Mononuclear cell (primary cell): ENCODE measurements around the gene NUDT1. TPM values are rescaled to one million over a fixed set of nuclear protein-coding genes. Genes with fewer than 3 reads are reported as not detected.
A peak's percentile ranks its signal among the peaks of the same experiment; 100 is the strongest.

Source experiments
- H3K27me3 ChIP-seq: 2 replicates; pipeline ENCODE4 v1.6.0; 2011; ENCODE audit warnings: low read length, control low read depth; ENCODE audit not compliant: insufficient read depth
- H3K4me1 ChIP-seq: 2 replicates; pipeline ENCODE4 v1.5.1; 2011; ENCODE audit warnings: mild to moderate bottlenecking, low read length, control low read depth; ENCODE audit not compliant: insufficient read depth
- H3K4me3 ChIP-seq: 2 replicates; pipeline ENCODE4 v1.5.1; 2011; ENCODE audit warnings: mild to moderate bottlenecking, low read length, moderate library complexity
- H3K9me3 ChIP-seq: 2 replicates; pipeline ENCODE4 v1.5.1; 2011; ENCODE audit warnings: low read depth, mild to moderate bottlenecking, control low read depth, low read length
- total RNA-seq: library from RNA; depleted of rRNA; stranded (reverse); fragments of >200 nt; gene quantifications from one replicate; pipeline ENCODE4 v1.2.3, GENCODE V29; 2012

Gene NUDT1
- 10.5 TPM for total RNA-seq

DNA sequence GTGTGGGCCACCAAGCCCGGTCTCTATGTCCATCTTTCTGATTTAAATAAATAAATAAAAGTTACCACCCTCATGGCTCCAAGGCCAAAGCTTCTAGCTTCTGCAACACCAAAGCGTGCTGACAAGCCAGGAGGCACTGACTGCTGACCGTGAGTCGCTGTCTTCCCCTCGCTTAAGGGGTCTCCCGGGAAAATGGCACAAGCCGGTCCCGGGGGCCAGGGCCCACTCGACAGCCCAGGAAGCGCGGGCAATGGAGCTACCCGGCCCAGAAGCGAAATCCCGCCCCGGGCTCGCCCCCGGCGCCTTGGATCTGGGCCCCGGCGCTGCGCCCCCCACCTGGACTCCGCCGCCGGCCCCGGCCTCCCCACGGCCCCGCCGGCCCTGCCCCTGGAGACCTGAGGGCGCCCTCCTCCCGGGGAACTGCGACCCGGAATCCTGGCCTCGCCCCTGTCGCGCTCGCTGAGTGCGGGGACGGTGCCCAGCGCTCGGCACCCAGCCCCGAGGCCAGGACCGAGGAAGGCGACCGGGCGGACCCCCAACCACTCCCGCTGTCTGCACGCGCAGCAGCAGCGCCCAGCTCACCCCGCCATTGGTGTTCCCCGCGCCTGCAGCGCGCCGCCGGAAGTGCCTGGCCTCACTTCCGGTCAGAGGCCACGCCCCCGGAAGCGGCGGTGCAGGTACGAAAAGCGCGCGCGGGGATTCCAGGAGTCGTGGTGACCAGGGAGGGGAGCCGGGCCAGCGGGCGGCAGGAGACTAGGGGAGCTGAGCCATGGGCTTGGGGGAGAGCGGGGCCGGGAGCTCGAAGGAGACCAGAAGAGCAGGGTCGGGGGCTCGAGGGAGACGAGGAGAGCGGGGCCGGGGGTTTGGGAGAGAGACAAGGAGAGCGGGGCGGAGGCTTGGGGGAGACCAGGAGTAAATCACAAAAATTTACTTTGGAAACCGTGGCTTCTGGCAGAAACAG, at the start of gene NUDT1, which contains the start of gene MRM2:
Gene NUDT1, plus strand, starts transcription at position 647 of the 961 bp plus-strand sequence. CDS start 2,349 bp downstream, outside the sequence.
Gene MRM2, minus strand, starts transcription at position 626 of the 961 bp plus-strand sequence. Its CDS starts 36 bp downstream, at position 590.
- H3K27me3 ChIP-seq = no peaks in the 10 kb centered on the region
- H3K4me3 ChIP-seq = peak within 1 kb of the TSS; percentile 82
- peaks cover 75% of the 10 kb centered on the region for H3K4me1 ChIP-seq

DNA sequence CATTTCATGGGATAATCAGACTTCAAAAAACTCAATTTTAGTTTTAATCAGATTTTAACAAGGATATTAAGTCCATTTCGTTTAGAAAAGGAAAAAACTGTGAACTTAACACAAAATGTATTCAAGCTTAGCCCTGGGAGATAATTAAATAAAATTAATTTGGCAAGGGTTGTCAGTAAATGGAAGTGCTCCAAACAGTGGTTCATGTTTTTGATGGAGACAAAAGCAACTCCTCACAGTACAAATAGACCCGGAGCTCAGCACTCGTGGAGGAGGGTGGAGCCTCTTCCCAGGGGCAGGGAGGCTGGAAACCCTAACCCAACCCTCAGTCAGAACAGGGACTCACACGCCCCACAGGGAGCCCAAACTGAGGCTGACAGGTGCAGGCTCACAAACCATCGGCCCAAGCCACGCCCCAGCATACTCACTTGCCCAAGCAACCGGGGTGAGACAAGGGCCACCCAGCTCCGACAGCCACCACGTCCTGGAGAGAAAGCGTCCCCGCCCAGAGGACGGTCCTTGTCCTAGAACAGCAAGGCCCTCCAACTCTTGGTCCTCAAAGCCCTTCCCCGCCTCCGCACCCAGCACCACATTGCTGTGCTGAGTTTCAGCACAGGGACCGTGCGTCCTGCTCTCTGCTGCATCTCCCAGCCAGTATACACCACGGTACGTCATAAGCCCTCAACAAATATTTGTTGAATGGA, 49.0 kb upstream of the NUDT1 start:
- H3K4me3 ChIP-seq = no peak overlapping the region
- H3K27me3 ChIP-seq = no peaks in the 10 kb centered on the region
- no peaks in the 10 kb centered on the region for H3K9me3 ChIP-seq
- no peaks in the 10 kb centered on the region for H3K4me1 ChIP-seq

More for the DNA sequence above, at the start of gene NUDT1, which contains the start of gene MRM2:
- H3K9me3 ChIP-seq = no peaks in the 10 kb centered on the region

DNA sequence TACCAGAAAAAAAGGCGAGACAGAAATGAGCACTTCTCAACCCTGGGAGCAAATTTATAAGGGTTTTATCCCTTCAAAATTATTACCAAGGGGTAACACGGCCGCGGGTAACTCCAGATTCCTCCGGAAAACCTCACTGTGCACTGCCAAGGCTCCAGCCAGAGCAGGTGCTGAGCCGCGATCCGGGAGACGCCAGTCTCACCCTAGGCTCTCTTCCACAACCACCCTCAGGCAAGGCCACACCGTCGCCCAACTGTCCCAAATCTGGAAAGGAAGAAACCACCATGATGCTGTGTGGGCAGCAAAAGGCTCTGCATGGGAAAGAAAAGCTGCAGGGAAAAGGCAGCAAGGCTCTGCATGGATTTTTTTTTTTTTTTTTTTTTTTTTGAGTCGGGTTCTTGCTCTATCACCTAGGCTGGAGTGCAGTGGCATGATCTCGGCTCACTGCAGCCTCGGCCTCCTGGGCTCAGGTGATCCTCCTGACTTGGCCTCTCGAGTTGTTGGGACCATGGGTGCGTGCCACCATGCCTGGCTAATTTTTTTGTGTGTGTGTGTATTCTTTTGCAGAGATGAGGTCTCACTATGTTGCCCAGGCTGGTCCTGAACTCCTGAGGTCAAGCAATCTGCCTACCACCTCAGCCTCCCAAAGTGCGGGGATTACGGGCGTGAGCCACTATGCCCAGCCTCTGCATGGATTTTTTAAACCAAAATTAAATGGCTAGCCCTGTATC, 48.3 kb upstream of the NUDT1 start:
- Histone ChIP-seq H3K27me3 (no peaks in the 10 kb centered on the region), H3K9me3 (no peaks in the 10 kb centered on the region), H3K4me1 (no peaks in the 10 kb centered on the region), H3K4me3 (no peak overlapping the region)

DNA sequence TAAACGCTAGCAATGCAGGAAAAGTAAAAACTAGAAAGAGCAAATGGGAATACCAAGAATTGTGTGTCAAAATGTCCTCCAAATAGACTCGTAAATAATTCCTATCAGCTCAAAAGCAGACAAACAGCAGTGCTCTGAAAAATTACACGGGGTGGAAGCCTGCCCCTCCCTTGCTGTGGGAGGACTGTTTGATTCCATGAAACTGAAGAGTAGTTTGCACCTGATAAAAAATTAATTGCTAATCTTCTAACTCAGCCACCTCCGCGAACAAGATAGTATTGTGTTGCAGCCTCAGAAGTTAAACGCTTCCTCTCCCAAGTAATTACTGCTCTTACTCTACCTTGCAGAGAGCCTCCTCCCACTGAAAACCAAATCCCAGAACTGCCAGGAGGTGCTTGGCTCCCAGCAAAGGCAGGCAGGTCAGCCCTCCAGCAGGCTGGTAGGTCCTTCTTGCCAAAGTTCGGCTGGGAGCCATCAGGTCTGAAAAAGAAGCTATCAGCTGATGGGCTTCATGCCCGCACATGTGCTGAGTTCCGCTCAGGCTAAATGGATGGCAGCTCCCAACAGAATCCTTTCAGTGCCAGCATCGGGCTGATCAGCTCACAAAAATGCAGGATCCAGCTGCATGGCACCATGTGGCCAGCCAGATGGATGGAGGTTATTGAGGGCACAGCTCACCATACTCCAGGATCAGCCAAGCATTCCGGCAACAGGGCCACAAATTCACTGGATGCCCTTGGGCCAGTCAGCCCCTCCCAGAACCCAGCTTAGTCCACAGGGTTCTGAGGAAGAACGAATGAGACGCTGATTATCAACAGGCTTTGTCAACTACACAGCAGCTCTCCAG, 46.4 kb upstream of the NUDT1 start:
- H3K4me3 ChIP-seq = no peak overlapping the region
- no peaks in the 10 kb centered on the region for H3K4me1 ChIP-seq
- H3K9me3 ChIP-seq = no peaks in the 10 kb centered on the region
- no peaks in the 10 kb centered on the region for H3K27me3 ChIP-seq

DNA sequence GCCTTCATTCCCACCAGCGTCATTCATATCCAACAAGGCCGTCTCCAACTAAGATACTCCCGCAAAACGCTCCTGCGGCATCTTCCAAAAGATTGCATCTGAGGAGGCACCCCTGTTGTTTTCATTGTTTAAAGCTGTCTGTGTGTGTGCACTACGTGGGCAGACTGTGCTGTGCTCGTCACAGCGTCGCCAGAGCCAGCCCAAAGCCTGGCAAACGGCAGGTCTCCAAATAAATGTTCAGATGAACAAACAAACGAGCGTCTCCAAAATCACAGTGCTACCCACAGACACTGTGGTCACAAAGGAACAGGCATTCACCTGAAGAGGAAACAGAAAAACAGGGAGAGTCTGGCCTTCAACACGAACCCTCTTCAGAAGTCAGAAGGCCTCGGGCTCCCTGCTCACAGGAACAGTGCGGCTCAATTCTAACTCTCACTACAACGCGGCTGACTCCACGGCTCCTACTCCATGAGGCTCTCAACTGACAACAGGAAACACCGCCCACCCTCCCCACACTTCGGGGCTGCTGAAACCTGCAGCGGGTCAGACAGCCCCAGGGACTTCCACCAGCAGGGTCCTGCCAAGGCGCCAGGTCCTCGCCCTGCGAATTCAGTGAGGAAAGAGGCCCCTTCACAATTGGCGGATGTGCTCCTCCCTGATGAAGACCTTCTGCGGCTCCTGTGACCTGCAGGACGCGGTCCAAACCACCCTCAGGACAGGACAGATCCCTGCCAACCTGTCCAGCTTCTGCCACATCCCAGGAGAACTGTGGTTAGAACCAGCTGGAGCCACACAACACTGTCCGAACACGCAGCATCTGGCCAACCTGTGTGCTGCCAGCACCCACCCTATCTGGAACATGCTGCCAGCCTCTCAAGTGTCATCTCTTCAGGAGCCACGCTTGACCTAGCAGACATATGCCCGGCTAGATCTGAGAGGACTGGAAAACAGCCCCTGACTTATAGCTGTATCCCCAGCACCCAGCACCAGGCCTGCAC, 45.3 kb upstream of the NUDT1 start:
- Histone ChIP-seq H3K4me1 (no peaks in the 10 kb centered on the region), H3K4me3 (no peak overlapping the region), H3K9me3 (no peaks in the 10 kb centered on the region), H3K27me3 (no peaks in the 10 kb centered on the region)

DNA sequence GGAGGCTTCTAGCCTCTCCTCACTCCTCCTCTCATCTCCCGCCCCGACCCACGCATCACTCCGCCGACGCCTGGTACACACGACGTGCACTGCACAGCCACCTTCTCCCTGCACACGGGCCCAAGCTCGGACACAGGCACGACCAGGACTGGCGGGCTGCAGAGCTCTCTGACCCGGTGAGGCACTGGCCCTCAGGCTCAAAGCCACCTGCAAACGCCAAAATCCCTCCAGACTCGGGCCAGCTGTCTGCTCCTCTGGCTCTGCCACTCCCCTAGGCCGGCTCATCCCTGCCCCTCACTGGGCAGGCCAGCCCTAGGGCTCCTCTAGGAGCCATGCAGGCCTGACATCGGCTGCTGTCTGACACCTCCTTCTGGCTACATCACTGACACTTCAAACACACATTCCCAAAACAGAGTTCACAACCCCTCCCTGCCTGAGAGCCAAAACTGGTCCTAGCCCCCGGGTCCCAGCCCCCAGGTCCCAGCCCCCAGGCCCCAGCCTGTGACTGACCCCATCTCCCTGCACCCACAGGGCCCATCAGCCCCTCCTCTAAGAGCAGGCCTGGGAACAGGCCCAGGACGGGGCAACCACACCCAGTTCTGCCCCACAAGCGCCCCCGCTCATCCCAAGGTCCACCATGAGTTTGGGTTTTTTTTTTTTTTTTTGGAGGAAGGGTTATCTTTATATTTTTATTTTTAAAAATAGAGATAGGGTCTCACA, 44.4 kb upstream of the NUDT1 start:
- H3K4me3 ChIP-seq = no peak overlapping the region
- H3K27me3 ChIP-seq = no peaks in the 10 kb centered on the region
- H3K9me3 ChIP-seq = no peaks in the 10 kb centered on the region
- no peaks in the 10 kb centered on the region for H3K4me1 ChIP-seq

DNA sequence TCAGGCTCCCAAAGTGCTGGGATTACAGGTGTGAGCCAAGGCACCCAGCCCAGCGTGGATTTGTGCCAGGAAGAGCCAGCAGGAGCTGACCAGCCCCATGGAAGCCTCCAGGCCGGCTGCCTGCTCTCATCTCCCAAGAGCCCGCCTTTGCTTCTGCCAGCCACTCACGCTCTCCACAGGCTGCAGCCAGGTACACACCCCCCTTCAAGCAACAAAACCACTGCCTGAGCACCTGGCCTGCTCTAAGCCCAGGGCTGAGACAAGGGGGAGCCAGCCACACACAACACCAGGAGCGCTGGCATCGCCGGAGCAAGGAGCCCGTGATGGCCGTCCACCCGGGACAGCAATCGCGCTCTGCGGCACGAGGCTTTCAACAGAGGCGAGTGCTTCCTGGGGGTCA, 43.8 kb upstream of the NUDT1 start:
- no peaks in the 10 kb centered on the region for H3K27me3 ChIP-seq
- H3K9me3 ChIP-seq = no peaks in the 10 kb centered on the region
- no peak overlapping the region for H3K4me3 ChIP-seq
- no peaks in the 10 kb centered on the region for H3K4me1 ChIP-seq

DNA sequence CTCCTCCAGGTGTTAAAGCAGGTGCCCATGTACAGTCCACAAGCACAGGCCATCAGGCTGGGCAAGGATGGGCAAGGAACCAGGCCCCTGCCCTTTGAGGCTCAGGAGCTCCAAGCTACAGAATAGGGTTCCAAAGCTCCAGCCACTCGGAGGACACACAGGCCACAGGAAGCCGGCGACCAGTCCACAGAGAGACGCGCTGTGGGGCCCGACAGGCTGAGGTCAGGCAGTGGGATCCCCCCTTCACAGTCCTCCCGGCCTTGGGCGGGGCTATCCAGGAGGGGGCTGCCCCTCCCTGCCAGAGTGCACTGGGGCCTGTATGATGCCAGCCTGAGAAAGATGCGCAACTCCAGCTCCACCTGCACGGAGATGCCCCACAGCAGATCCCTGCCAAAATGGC, 43.3 kb upstream of the NUDT1 start:
- Histone ChIP-seq H3K9me3 (no peaks in the 10 kb centered on the region), H3K27me3 (no peaks in the 10 kb centered on the region), H3K4me3 (no peak overlapping the region), H3K4me1 (no peaks in the 10 kb centered on the region)

DNA sequence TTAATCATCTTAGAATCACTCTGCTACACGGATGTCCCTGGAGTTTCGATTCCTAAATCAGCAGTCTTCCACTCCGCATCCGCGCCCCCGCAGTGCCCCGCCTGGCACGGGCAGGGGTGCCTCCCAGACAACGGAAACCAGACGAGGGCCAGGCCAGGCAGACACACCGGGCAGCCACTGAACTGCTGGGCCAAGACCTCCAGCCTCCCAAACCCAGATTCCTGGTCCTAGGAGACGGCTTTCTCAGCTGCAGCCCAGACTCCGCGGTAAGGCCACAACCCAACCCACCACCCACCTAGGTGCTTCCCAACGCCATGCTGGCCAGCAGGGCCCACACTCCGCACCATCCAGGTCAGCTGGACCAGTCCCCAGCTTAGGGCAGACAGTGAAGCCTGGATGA, 42.5 kb upstream of the NUDT1 start:
- H3K9me3 ChIP-seq = no peaks in the 10 kb centered on the region

DNA sequence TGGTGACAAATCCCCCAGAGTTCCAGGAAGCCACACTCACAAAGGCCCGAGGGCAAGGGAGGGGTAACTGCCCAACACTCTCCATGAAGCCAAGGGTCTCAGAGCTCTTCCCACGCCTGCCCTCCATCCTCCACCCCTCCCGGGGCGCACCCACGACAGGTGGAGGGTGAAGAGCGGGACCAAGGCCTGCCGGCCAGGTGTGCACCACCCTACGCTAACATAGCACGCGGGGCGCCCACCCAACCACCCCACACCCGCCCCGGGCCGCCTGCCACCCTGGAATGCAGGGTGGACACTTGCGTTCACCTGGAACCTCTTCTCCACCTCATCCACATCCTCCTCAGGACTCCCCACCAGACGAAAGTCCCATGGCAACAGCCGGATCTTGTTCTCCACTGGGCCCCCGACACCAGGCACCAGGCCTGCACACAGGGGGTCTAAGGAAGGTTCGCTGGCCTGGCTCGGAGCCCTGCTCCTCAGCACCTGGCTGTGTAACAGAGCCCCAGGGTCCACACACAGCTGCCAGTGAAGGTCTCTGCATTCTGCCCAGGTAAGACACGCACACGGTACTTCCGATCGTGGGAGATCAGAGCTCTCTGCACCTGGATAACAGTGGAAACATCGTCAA, 42.0 kb upstream of the NUDT1 start:
- H3K4me1 ChIP-seq = no peaks in the 10 kb centered on the region
- H3K27me3 ChIP-seq = no peaks in the 10 kb centered on the region
- no peaks in the 10 kb centered on the region for H3K9me3 ChIP-seq
- no peak overlapping the region for H3K4me3 ChIP-seq

More for the DNA sequence above, 42.5 kb upstream of the NUDT1 start:
- Histone ChIP-seq H3K4me3 (no peak overlapping the region), H3K4me1 (no peaks in the 10 kb centered on the region), H3K27me3 (no peaks in the 10 kb centered on the region)

DNA sequence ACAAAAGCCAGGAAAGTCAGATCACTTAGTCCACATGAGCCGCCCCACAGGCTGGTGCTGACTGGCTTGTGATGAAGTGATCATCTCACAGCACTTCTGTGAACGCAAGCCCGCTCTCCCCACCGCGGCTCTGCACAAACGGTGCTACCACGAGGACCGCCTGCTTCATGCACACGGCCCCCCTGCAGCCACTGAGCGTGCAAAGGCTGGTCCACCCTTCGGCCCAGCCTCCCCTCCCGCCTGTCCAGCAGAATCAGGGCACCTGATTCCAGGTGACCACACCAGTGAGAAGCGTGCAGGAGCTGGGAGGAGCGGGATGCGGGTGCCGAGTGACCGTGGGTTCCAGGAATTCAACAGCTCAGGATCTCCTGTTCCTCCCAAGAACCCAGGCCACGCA, 41.4 kb upstream of the NUDT1 start:
- Histone ChIP-seq H3K4me3 (no peak overlapping the region), H3K4me1 (no peaks in the 10 kb centered on the region), H3K27me3 (no peaks in the 10 kb centered on the region), H3K9me3 (no peaks in the 10 kb centered on the region)

DNA sequence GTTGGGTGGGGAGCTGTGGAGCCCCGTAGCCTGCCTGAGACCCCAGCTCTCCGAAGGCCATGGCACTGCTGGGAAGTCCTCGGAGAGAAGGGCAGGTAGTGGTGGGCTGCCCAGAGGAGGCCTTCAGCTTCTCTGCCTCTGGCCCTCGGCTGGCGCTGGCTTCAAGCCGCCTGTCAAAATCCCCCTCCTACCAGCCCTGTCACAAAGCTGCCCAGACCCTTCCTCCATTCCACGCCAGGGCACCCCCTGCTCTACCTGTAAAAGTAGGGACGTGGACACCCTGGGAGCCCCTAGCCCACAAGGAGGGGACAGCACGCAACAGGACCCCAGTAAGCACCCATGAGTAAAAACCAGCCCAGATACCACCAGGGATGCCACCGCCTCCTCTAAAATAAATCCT, 40.9 kb upstream of the NUDT1 start:
- no peak overlapping the region for H3K4me3 ChIP-seq
- H3K27me3 ChIP-seq = no peaks in the 10 kb centered on the region
- no peaks in the 10 kb centered on the region for H3K4me1 ChIP-seq
- H3K9me3 ChIP-seq = no peaks in the 10 kb centered on the region
